WTC11 (cell line): Measurements from ENCODE around the gene GPR143. TPM values are rescaled to one million over a fixed set of nuclear protein-coding genes. Genes with fewer than 3 reads are reported as not detected.
A peak's percentile ranks its signal among the peaks of the same experiment; 100 is the strongest.

Experiments
- ATAC-seq: fragments of 200-7000 bp; cut with Tn5 transposase; 2 replicates; pipeline ENCODE4 v1.10.0; 2021; ENCODE audit warnings: mild to moderate bottlenecking, moderate library complexity
- CTCF ChIA-PET: fragments of 300-600 bp; sonication (Branson Sonifier 250); formaldehyde crosslinking; loops from one replicate; lab custom pipeline; 2021; ENCODE audit warnings: antibody characterized with exemption; lab: Charles Lee
- POLR2A ChIA-PET: fragments of 350-600 bp; sonication (Branson Sonifier 250); formaldehyde crosslinking; loops from one replicate; lab custom pipeline; 2021; ENCODE audit warnings: antibody characterized with exemption; lab: Charles Lee
- DNase-seq: peaks from one replicate; pipeline ENCODE4 v3.0.0; 2021; ENCODE audit warnings: low spot score
- H3K27ac Mint-ChIP-seq: 2 replicates; pipeline ENCODE4 v1.8.0; 2021; ENCODE audit warnings: mixed read lengths
- H3K27me3 Mint-ChIP-seq: 2 replicates; pipeline ENCODE4 v1.8.0; 2021; ENCODE audit warnings: low read depth, mild to moderate bottlenecking, moderate library complexity, mixed read lengths
- H3K36me3 Mint-ChIP-seq: 2 replicates; pipeline ENCODE4 v1.8.0; 2021; ENCODE audit warnings: mixed read lengths
- H3K4me1 Mint-ChIP-seq: 2 replicates; pipeline ENCODE4 v1.8.0; 2022; ENCODE audit warnings: mixed read lengths
- H3K4me3 Mint-ChIP-seq: 2 replicates; pipeline ENCODE4 v1.8.0; 2021; ENCODE audit warnings: mild to moderate bottlenecking, moderate library complexity, mixed read lengths
- H3K9me3 Mint-ChIP-seq: 2 replicates; pipeline ENCODE4 v1.8.0; 2021; ENCODE audit warnings: mixed read lengths
- CREB1 ChIP-seq: sonication (generic); formaldehyde crosslinking; IDR thresholded peaks from 2 replicates; pipeline ENCODE4 v1.8.0; 2023; ENCODE audit warnings: mild to moderate bottlenecking, missing genetic modification reagents
- FOXJ3 ChIP-seq: sonication (generic); formaldehyde crosslinking; IDR thresholded peaks from 2 replicates; pipeline ENCODE4 v1.9.0; 2021; ENCODE audit warnings: missing genetic modification reagents, mild to moderate bottlenecking, borderline replicate concordance
- GRHL2 ChIP-seq: fragments of 250-450 bp; sonication (Bioruptor Pico); IDR thresholded peaks from 2 replicates; pipeline ENCODE4 v1.8.0; 2022; ENCODE audit warnings: mild to moderate bottlenecking, moderate library complexity; ENCODE audit not compliant: insufficient replicate concordance, severe bottlenecking
- IRF2 ChIP-seq: sonication (generic); formaldehyde crosslinking; IDR thresholded peaks from 2 replicates; pipeline ENCODE4 v1.8.0; 2022; ENCODE audit warnings: low read depth, missing genetic modification reagents, borderline replicate concordance
- NFYB ChIP-seq: sonication (generic); formaldehyde crosslinking; conservative IDR thresholded peaks from 2 replicates; pipeline ENCODE4 v1.8.0; 2022; ENCODE audit warnings: low read depth, missing genetic modification reagents
- OVOL2 ChIP-seq: fragments of 250-450 bp; sonication (Bioruptor Pico); IDR thresholded peaks from 2 replicates; pipeline ENCODE4 v1.9.0; 2021; ENCODE audit warnings: mild to moderate bottlenecking, borderline replicate concordance
- ZBTB21 ChIP-seq: sonication (generic); formaldehyde crosslinking; IDR thresholded peaks from 2 replicates; pipeline ENCODE4 v1.8.1; 2023; ENCODE audit warnings: mild to moderate bottlenecking, missing genetic modification reagents, borderline replicate concordance
- ZNF138 ChIP-seq: sonication (generic); formaldehyde crosslinking; conservative IDR thresholded peaks from 2 replicates; pipeline ENCODE4 v1.8.1; 2022; ENCODE audit warnings: mild to moderate bottlenecking, moderate library complexity, missing genetic modification reagents
- total RNA-seq: library from RNA; stranded (reverse); gene quantifications from 3 replicates; pipeline ENCODE4 v1.2.3, GENCODE V29; 2021
- TF ChIP-seq, protein P1 (sequence below): sonication (generic); formaldehyde crosslinking; IDR thresholded peaks from 2 replicates; pipeline ENCODE4 v1.8.1; 2022; ENCODE audit warnings: mild to moderate bottlenecking, moderate library complexity, missing genetic modification reagents
- TF ChIP-seq, protein P2 (sequence below): sonication (generic); formaldehyde crosslinking; conservative IDR thresholded peaks from 2 replicates; pipeline ENCODE4 v1.8.1; 2023; ENCODE audit warnings: mild to moderate bottlenecking, low read depth, missing genetic modification reagents, moderate library complexity
- TF ChIP-seq, protein P3 (sequence below): fragments of 250-450 bp; sonication (Bioruptor Pico); IDR thresholded peaks from 2 replicates; pipeline ENCODE4 v2.1.2; 2022; ENCODE audit warnings: mild to moderate bottlenecking, moderate library complexity
- TF ChIP-seq, protein P4 (sequence below): sonication (generic); formaldehyde crosslinking; IDR thresholded peaks from 2 replicates; pipeline ENCODE4 v1.8.1; 2023; ENCODE audit warnings: mild to moderate bottlenecking, missing genetic modification reagents
- TF ChIP-seq, protein P5 (sequence below): sonication (generic); formaldehyde crosslinking; IDR thresholded peaks from 2 replicates; pipeline ENCODE4 v1.8.1; 2022; ENCODE audit warnings: missing genetic modification reagents, borderline replicate concordance
- TF ChIP-seq, protein P6 (sequence below): fragments of 250-450 bp; sonication (Bioruptor Pico); IDR thresholded peaks from 2 replicates; pipeline ENCODE4 v1.9.0; 2021; ENCODE audit warnings: mild to moderate bottlenecking, borderline replicate concordance
- TF ChIP-seq, protein P7 (sequence below): sonication (generic); formaldehyde crosslinking; IDR thresholded peaks from 2 replicates; pipeline ENCODE4 v1.8.1; 2023; ENCODE audit warnings: mild to moderate bottlenecking, missing genetic modification reagents, moderate library complexity

The GPR143 gene
- total RNA-seq, 1 experiment from 2014 or later = 18.3 TPM

DNA sequence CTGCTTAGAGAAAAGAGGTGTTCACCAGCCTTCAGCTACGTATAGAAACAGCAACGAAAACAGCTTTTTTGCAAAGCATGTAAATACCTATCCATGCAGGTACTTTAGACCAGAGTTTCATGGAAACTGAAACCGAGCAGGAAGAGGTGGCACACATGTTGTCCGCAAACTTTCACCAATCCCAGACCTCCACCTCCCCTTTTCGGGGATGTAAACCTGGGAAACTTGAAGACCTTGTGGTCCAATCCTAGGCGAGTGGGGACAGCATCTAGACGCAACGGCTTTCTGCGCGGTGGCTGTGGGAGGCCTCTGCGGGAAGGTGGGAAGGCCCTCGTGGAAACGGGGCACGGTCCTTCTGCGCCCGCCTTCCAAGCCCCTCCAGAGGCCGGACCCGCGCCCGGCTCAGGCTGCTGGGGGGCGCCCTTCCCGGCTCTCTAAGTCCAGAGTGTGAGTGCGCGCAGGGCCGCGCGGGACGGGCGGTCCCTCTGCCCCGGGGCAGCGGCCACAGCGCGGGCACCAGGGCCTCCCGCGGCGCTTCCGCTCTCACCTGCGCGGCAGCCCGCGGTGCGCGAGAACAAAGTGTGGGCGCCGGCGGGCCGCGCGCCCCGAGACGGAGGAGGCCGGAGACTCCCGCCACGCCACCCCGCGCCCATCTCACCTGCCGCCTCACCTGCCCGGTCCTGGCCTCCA lies 19.8 kb upstream of the GPR143 start:
- ChIA-PET POLR2A (no interaction called here), CTCF (interaction anchor here (1.1 to 1.2 kb wide), 2 partner anchors 84 to 127 kb away, joined by 3 read pairs; no protein-coding TSS in a partner anchor)
- no peaks in the 10 kb centered on the region for H3K9me3 Mint-ChIP-seq
- DNase-seq (peak; percentile 15), ATAC-seq (peak; percentile 32)
- no peak for TF ChIP-seq FOXJ3 (CRISPR knock-in tag)
- TF ChIP-seq, protein P1, sequence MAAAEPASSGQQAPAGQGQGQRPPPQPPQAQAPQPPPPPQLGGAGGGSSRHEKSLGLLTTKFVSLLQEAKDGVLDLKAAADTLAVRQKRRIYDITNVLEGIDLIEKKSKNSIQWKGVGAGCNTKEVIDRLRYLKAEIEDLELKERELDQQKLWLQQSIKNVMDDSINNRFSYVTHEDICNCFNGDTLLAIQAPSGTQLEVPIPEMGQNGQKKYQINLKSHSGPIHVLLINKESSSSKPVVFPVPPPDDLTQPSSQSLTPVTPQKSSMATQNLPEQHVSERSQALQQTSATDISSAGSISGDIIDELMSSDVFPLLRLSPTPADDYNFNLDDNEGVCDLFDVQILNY (CRISPR knock-in tag) = no peak
- TF ChIP-seq, protein P2, sequence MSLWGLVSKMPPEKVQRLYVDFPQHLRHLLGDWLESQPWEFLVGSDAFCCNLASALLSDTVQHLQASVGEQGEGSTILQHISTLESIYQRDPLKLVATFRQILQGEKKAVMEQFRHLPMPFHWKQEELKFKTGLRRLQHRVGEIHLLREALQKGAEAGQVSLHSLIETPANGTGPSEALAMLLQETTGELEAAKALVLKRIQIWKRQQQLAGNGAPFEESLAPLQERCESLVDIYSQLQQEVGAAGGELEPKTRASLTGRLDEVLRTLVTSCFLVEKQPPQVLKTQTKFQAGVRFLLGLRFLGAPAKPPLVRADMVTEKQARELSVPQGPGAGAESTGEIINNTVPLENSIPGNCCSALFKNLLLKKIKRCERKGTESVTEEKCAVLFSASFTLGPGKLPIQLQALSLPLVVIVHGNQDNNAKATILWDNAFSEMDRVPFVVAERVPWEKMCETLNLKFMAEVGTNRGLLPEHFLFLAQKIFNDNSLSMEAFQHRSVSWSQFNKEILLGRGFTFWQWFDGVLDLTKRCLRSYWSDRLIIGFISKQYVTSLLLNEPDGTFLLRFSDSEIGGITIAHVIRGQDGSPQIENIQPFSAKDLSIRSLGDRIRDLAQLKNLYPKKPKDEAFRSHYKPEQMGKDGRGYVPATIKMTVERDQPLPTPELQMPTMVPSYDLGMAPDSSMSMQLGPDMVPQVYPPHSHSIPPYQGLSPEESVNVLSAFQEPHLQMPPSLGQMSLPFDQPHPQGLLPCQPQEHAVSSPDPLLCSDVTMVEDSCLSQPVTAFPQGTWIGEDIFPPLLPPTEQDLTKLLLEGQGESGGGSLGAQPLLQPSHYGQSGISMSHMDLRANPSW (CRISPR knock-in tag) = no peak
- no peak for TF ChIP-seq IRF2
- TF ChIP-seq, protein P3, sequence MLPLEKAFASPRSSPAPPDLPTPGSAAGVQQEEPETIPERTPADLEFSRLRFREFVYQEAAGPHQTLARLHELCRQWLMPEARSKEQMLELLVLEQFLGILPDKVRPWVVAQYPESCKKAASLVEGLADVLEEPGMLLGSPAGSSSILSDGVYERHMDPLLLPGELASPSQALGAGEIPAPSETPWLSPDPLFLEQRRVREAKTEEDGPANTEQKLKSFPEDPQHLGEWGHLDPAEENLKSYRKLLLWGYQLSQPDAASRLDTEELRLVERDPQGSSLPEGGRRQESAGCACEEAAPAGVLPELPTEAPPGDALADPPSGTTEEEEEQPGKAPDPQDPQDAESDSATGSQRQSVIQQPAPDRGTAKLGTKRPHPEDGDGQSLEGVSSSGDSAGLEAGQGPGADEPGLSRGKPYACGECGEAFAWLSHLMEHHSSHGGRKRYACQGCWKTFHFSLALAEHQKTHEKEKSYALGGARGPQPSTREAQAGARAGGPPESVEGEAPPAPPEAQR (CRISPR knock-in tag) = no peak
- TF ChIP-seq GRHL2 (CRISPR knock-in tag) = no peak
- TF ChIP-seq ZBTB21 (CRISPR knock-in tag) = no peak
- H3K4me3 Mint-ChIP-seq = peak overlapping the region; percentile 60
- 0 out of 2 replicates have a peak, but pooled peaks cover 5% of the 10 kb centered on the region for H3K27me3 Mint-ChIP-seq
- 0 out of 2 replicates have a peak, but pooled peaks cover 2% of the 10 kb centered on the region for H3K36me3 Mint-ChIP-seq
- H3K27ac Mint-ChIP-seq = no peak overlapping the region
- H3K4me1 Mint-ChIP-seq = peaks cover 33% of the 10 kb centered on the region

DNA sequence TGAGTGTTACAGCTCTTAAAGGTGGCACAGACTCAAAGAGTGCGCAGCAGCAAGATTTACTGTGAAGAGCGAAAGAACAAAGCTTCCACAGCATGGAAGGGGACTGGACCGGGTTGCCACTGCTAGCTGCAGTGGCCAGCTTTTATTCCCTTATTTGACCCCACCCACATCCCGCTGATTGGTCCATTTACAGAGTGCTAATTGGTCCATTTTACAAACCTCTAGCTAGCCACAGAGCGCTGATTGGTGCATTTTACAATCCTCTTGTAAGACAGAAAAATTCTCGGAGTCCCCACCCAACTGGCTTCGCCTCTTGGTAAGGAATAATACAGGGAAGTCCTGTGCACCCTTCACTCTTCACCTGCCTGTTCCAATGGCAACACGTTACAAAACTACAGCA lies 18.7 kb upstream of the GPR143 start:
- CTCF ChIA-PET = interaction anchor here (1.1 kb wide), 2 partner anchors 16 to 128 kb away, joined by 3 read pairs; no protein-coding TSS in a partner anchor
- H3K4me3 Mint-ChIP-seq = peak overlapping the region; percentile 60

More for the DNA sequence above, 18.7 kb upstream of the GPR143 start:
- Mint-ChIP-seq H3K4me1 (peaks cover 27% of the 10 kb centered on the region), H3K36me3 (0 out of 2 replicates have a peak, but pooled peaks cover 2% of the 10 kb centered on the region), H3K27ac (no peak overlapping the region), H3K9me3 (no peaks in the 10 kb centered on the region), H3K27me3 (0 out of 2 replicates have a peak, but pooled peaks cover 5% of the 10 kb centered on the region)
- DNase-seq = no peak
- ATAC-seq = no peak
- POLR2A ChIA-PET = interaction anchor here (0.7 kb wide), 1 partner anchor 36 kb away, joined by 3 read pairs; no protein-coding TSS in a partner anchor
- TF ChIP-seq CREB1 (CRISPR knock-in tag) = no peak
- TF ChIP-seq, protein P4, sequence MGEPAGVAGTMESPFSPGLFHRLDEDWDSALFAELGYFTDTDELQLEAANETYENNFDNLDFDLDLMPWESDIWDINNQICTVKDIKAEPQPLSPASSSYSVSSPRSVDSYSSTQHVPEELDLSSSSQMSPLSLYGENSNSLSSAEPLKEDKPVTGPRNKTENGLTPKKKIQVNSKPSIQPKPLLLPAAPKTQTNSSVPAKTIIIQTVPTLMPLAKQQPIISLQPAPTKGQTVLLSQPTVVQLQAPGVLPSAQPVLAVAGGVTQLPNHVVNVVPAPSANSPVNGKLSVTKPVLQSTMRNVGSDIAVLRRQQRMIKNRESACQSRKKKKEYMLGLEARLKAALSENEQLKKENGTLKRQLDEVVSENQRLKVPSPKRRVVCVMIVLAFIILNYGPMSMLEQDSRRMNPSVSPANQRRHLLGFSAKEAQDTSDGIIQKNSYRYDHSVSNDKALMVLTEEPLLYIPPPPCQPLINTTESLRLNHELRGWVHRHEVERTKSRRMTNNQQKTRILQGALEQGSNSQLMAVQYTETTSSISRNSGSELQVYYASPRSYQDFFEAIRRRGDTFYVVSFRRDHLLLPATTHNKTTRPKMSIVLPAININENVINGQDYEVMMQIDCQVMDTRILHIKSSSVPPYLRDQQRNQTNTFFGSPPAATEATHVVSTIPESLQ (CRISPR knock-in tag) = no peak
- TF ChIP-seq, protein P5, sequence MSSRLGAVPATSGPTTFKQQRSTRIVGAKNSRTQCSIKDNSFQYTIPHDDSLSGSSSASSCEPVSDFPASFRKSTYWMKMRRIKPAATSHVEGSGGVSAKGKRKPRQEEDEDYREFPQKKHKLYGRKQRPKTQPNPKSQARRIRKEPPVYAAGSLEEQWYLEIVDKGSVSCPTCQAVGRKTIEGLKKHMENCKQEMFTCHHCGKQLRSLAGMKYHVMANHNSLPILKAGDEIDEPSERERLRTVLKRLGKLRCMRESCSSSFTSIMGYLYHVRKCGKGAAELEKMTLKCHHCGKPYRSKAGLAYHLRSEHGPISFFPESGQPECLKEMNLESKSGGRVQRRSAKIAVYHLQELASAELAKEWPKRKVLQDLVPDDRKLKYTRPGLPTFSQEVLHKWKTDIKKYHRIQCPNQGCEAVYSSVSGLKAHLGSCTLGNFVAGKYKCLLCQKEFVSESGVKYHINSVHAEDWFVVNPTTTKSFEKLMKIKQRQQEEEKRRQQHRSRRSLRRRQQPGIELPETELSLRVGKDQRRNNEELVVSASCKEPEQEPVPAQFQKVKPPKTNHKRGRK (CRISPR knock-in tag) = no peak
- peak; percentile 62 for TF ChIP-seq NFYB (CRISPR knock-in tag)
- TF ChIP-seq, protein P6, sequence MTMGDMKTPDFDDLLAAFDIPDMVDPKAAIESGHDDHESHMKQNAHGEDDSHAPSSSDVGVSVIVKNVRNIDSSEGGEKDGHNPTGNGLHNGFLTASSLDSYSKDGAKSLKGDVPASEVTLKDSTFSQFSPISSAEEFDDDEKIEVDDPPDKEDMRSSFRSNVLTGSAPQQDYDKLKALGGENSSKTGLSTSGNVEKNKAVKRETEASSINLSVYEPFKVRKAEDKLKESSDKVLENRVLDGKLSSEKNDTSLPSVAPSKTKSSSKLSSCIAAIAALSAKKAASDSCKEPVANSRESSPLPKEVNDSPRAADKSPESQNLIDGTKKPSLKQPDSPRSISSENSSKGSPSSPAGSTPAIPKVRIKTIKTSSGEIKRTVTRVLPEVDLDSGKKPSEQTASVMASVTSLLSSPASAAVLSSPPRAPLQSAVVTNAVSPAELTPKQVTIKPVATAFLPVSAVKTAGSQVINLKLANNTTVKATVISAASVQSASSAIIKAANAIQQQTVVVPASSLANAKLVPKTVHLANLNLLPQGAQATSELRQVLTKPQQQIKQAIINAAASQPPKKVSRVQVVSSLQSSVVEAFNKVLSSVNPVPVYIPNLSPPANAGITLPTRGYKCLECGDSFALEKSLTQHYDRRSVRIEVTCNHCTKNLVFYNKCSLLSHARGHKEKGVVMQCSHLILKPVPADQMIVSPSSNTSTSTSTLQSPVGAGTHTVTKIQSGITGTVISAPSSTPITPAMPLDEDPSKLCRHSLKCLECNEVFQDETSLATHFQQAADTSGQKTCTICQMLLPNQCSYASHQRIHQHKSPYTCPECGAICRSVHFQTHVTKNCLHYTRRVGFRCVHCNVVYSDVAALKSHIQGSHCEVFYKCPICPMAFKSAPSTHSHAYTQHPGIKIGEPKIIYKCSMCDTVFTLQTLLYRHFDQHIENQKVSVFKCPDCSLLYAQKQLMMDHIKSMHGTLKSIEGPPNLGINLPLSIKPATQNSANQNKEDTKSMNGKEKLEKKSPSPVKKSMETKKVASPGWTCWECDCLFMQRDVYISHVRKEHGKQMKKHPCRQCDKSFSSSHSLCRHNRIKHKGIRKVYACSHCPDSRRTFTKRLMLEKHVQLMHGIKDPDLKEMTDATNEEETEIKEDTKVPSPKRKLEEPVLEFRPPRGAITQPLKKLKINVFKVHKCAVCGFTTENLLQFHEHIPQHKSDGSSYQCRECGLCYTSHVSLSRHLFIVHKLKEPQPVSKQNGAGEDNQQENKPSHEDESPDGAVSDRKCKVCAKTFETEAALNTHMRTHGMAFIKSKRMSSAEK (CRISPR knock-in tag) = no peak
- TF ChIP-seq ZNF138 = no peak
- TF ChIP-seq, protein P7, sequence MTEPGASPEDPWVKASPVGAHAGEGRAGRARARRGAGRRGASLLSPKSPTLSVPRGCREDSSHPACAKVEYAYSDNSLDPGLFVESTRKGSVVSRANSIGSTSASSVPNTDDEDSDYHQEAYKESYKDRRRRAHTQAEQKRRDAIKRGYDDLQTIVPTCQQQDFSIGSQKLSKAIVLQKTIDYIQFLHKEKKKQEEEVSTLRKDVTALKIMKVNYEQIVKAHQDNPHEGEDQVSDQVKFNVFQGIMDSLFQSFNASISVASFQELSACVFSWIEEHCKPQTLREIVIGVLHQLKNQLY = no peak
- TF ChIP-seq OVOL2 (CRISPR knock-in tag) = no peak
